Activated CD4-positive, alpha-beta T cell treated with anti-CD3 and anti-CD28 coated beads, Interleukin-2, amount 50 U/mL, for 48 hours (primary cell): ENCODE data around the gene NRG2.
A peak's percentile ranks its signal among the peaks of the same experiment; 100 is the strongest.

ENCODE experiments used
- DNase-seq, 2 experiments: peaks; one replicate each; pipeline ENCODE4 v3.0.0-alpha.2; 2020

The NRG2 gene

GRCh38 chr5:140005145-140005591 lies 37.9 kb downstream of the NRG2 start:
- no peak for DNase-seq

- DNase-seq, result no peak
Measured at GRCh38 chr5:140004174-140004573, 38.9 kb downstream of the NRG2 start.

GRCh38 chr5:140003519-140003918 lies 39.6 kb downstream of the NRG2 start:
- DNase-seq, result no peak

- DNase-seq, result no peak
Measured at GRCh38 chr5:140000332-140000731, 42.8 kb downstream of the NRG2 start.

- no peak for DNase-seq
Measured at GRCh38 chr5:139998837-139999236, 44.3 kb downstream of the NRG2 start.

- no peak for DNase-seq
Measured at GRCh38 chr5:139997276-139997675, 45.8 kb downstream of the NRG2 start.

GRCh38 chr5:139995929-139996328 lies 47.2 kb downstream of the NRG2 start:
- DNase-seq, result no peak

- DNase-seq, result no peak
Measured at GRCh38 chr5:139994234-139994633, 48.9 kb downstream of the NRG2 start.

GRCh38 chr5:139985733-139986132 lies 57.4 kb downstream of the NRG2 start:
- DNase-seq, result no peak

GRCh38 chr5:139985290-139985689 lies 57.8 kb downstream of the NRG2 start:
- DNase-seq, result no peak

GRCh38 chr5:139984816-139985215 lies 58.3 kb downstream of the NRG2 start:
- DNase-seq, result no peak

GRCh38 chr5:139982975-139983240 lies 60.2 kb downstream of the NRG2 start:
- DNase-seq, result no peak

- no peak for DNase-seq
Measured at GRCh38 chr5:139982157-139982974, 60.7 kb downstream of the NRG2 start.

- DNase-seq, result no peak
Measured at GRCh38 chr5:139980765-139981164, 62.3 kb downstream of the NRG2 start.

GRCh38 chr5:139979943-139980342 lies 63.2 kb downstream of the NRG2 start:
- DNase-seq, result no peak

- no peak for DNase-seq
Measured at GRCh38 chr5:139979518-139979917, 63.6 kb downstream of the NRG2 start.

- no peak for DNase-seq
Measured at GRCh38 chr5:139976703-139977102, 66.4 kb downstream of the NRG2 start.

GRCh38 chr5:139975942-139976341 lies 67.2 kb downstream of the NRG2 start:
- DNase-seq, result no peak

GRCh38 chr5:139975306-139975705 lies 67.8 kb downstream of the NRG2 start:
- no peak for DNase-seq

- DNase-seq, result no peak
Measured at GRCh38 chr5:139974661-139975060, 68.4 kb downstream of the NRG2 start.

- DNase-seq, result no peak
Measured at GRCh38 chr5:139971202-139971725, 71.8 kb downstream of the NRG2 start.

- DNase-seq, result no peak
Measured at GRCh38 chr5:139969318-139969717, 73.8 kb downstream of the NRG2 start.

- peak; percentile 92 to 94 for DNase-seq
Measured at GRCh38 chr5:139968547-139969261, 74.4 kb downstream of the NRG2 start.

- DNase-seq, result no peak
Measured at GRCh38 chr5:139967353-139967752, 75.7 kb downstream of the NRG2 start.
